Measurements from ENCODE around the gene FARP2.
"Not testable (repeated sequence)": the region's sequence is repeated elsewhere in the genome, so short reads cannot be mapped to it uniquely, and the experiment has no call there.

The FARP2 gene

GRCh38 chr2:241368643-241369042, 12.6 kb downstream of the FARP2 start:
- no peak for DNase-seq

- no peak for DNase-seq
These were observed 16.4 kb downstream of the FARP2 start for GRCh38 chr2:241372361-241372992.

DNA sequence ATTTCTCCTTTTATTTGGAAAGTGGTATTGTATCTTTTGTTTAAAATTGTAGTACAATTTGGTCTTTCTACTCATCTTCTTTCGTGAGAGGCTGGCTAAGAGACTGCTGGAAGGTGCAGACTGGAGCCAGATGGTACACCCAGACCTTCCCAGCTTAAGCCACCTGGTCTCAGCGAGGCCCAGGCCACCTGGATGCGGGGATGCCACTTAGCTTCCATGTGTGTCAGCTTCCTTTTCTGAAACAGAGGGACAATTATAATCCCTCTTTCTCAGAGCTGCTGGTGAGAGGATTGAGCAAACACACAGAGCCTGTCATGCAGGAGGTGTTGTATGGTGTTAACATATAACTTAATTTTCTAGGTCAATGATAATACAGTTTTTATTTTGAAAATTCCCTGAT, 17.4 kb downstream of the FARP2 start:
- DNase-seq = no peak

DNA sequence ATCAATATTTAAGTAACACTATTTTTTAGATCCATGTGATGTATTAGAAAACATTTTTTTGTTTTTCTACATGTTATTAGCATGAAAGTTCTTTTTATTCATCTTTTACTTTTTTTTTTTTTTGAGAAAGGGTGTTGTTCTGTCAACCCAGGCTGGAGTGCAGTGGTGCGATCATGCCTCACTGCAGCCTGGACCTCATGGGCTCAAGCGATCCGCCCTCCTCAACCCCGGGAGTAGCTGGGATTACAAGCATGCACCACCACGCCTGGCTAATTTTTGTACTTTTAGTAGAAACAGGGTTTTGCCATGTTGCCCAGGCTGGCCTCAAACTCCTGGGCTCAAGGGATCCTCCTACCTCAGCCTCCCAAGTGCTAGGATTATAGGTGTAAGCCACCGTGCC, 17.8 kb downstream of the FARP2 start:
- not testable (repeated sequence) for DNase-seq

- no peak for DNase-seq
These were observed 19.2 kb downstream of the FARP2 start for GRCh38 chr2:241375300-241375699.

GRCh38 chr2:241376808-241377207, 20.7 kb downstream of the FARP2 start:
- no peak for DNase-seq

DNA sequence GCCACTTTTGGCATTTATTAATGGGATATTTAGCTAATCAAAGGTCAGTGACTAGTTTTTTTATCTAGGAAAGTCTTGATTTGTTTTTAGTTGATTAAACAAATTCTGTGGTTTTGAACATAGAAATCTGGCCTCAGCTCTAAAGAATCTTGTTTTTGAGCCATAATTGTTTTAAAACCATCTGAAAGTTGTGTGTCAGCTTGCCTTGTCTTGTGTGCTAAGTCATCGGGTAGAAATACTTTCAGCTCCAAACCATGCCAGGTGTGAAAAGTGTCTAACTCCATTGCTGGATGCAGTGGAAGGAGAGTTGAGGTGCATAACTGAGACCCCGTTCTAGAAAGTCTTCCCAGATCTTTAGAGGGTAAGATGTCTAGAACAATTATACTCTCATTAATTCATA, 22.7 kb downstream of the FARP2 start:
- DNase-seq = no peak

DNA sequence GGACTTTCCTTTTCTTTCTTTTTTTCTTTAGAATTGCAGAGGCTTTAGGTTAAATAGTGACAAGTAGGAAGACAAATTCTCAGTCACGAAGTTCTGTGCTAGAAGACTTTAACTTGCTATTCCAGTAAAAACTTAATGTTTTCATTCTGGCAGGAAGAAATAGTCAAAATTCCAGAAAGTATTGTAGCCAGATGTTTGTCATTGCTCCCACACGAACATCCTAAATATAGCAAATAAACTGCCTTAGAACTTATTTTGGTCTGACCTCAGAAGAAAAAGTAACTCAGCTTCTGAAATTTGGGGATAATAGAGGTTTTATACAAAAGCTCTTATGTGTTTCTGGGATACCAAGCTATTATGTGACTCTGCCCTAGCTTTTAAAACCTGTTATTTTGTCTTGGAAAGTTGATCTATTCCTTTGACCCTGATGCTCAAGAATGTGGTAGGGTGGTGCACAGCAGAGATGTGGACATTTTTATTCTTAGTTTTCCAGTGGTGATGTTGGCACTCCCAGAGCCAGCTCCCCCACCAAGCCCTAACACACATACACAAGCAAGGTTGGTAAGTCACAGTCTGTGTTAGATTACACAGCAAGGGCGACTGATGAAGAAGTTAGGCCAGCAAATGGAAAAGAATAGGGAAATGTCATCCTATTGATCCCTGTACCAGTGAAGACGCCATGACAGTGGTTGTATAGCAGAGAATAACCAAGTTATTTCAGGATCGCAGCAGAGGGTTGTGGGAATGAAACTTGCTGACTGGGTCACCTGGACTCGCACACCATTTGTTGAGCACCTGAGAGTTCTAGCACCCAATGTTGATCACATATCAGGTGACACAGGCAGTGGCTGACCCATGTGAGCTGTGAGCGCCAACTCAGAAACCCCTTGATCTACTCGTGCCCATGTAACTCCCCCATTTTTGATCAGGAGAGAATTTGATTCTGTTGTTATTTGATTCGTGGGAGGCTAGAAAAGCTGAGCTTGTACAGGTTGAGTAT, 23.7 kb downstream of the FARP2 start:
- DNase-seq = no peak

GRCh38 chr2:241381872-241382271, 25.8 kb downstream of the FARP2 start:
- no peak for DNase-seq

GRCh38 chr2:241385450-241385849, 29.4 kb downstream of the FARP2 start:
- not testable (repeated sequence) for DNase-seq

- DNase-seq = peak; percentile 49
These were observed 30.4 kb downstream of the FARP2 start for GRCh38 chr2:241386519-241386918.

DNA sequence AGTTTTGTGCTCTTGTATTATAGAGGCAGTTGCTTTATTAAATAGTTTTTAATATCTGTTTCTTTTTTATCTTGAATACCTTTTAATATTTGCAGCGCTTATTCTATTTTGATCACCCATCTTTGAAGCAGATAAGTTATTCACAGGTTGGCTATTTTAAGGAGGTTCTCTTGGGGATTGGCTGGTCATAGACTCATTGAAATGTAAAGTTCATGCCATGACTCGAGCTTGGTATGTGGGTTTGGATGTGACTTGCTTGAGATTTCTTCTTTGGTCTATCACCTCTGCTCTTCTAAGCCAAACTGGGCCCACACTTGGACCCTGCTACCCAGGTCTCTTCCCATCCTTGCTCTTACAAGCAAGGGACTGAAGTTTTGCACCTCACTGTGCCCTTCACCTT, 33.6 kb downstream of the FARP2 start:
- DNase-seq = no peak

DNA sequence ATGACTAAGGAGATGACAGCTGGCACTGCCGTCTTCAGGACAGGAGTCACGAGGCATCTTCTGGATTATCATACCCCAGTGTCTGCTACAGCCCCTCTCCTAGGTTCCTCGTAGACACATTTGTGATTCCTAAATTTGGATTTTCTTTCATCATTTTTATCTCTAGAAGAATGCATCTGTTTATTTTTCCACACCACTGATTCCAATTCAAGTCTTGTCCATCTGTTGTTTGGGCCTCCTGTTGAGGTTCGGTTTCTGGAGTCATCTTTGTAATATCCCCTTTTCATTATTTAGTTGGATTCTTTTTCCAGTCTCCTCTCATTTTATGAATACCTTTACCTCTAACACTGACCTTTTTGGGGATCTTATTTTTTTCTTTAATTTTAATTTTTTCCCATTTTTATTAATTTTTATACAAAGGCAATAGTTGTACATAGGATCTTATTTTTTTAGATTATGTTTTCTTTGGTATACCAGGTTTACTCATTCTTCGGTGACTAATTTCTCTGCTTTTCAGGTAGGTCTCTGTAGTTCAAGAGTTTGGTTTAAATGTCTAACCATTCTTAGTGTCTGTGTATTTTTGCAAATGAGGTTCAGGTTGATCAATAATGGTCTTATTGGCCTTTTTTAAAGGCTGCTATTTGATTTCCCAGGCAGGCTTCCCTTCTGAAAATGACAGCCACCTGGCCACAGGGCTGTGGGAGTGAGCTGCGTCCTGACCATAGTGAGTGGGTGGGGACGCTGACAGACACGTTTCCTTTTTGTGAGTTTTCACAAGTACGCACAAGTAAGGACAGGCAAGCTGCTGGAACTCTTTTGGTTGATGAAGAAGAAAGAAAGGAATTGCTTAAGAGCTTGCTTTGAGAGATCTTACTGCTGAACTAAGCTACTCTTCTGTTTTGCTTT, 34.5 kb downstream of the FARP2 start:
- DNase-seq = no peak

GRCh38 chr2:241391892-241392665, 36.0 kb downstream of the FARP2 start:
- DNase-seq = peak; percentile 55

- DNase-seq = not testable (repeated sequence)
These were observed 36.7 kb downstream of the FARP2 start for GRCh38 chr2:241392753-241393152.

DNA sequence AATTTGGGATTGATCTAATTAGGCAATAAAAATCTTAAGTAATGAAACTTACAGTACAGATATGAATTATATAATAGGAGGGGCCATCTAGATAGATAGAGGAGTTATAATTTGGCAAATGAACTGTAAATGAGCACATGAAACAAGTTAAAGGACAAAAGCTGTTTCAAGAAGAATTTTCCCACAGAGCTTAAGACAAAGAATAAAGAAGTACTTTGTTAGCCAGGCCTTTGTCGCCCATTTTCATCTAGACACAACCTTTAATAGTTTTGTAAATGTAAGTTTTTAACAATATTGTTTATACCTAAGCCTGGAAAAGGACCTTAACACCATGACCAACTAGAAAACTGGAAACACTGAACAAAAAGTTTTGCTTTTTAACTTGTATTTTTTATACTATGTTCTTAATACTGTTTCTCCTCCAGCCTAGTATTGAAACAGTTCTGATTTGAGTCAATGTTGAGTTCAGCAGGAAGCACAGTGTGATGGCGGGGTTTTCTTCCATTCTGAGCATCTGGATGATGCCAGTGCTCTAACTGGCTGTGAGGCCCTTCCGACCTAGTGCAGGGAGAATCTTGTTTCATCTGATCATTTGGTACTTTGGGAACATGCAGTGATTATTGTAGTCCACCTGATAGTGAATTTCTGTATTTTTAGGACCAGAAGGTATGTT, 37.6 kb downstream of the FARP2 start:
- no peak for DNase-seq

- not testable (repeated sequence) for DNase-seq
These were observed 40.7 kb downstream of the FARP2 start for GRCh38 chr2:241396809-241397208.

DNA sequence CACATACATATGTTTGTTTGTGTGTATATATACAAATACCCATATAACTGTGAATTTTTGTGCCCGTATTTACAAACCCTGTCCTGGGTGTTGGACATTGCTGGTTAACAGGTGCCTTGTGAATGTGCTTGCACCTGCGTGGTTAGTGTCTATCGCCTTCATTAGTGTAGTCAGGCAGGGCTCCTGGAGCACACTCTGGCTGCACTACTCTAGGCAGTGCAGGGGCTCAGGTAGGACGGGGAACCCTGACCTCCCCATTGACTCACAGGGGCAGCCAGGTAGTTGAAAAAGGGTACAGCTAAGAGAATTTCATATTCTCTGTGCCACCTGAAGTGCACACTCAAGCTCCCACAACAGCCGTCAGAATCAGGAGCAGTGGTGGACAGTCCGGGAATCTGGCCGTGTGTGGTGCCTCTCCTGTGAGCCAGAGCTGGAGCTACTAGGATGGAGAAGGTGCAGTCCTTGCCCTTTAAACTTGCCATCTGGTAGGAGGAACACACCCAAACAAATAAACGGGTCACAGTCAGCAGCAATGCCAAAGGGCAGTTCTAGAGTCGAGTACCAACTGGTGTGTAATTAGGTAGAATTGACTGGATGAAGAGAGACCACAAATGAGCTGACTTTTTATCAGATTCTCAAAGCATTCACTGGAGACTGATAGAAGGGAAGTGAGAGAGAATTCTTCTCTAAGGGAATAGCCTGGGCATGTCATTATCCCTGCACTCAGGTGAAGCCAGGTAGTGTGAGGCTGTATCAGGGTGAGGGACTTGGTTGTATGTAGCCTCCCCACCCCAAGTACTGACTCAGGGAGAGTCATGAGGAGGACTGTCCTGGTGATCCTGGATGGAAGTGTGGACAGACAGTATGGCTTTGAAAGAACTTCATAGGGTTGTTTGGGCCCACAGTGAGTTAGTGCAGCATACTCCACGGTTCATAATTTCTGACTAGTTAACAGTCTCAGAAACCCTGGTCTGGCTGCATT, 44.1 kb downstream of the FARP2 start:
- DNase-seq = no peak

GRCh38 chr2:241408849-241409248, 52.8 kb downstream of the FARP2 start:
- DNase-seq = no peak

DNA sequence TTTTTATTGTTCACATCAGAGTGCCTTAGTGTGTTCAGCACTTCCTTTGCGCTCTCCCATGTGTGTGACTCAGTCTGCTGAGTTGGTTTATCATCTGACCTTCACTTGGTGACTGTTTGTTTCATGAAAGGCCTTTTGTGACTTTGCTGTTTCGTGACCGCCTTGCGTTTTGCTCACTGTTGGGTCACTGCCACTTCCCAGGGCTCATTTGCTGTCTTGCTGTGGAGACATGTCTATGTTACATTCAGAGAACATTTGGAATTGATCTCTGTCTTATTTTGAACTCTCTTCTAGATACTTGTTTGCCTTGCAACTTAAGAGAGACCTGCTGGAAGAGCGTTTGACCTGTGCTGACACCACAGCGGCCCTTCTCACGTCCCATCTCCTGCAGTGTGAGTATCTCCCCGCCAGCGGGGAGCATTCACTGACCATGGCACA, 54.7 kb downstream of the FARP2 start:
- no peak for DNase-seq

Measured in hematopoietic multipotent progenitor cell treated with erythropoietin and hydrocortisone succinate and interleukin-3 and kit ligand, for 8 days (in vitro differentiated cells).